GM19239 (cell line): ENCODE measurements around the gene SLC35F5.
"Not testable (repeated sequence)": the region's sequence is repeated elsewhere in the genome, so short reads cannot be mapped to it uniquely, and the experiment has no call there.

ENCODE experiments used
- DNase-seq: peaks from one replicate; pipeline ENCODE4 v3.0.0; 2011; ENCODE audit warnings: low spot score; ENCODE audit not compliant: insufficient read length
- FAIRE-seq: peaks from 2 replicates; lab custom pipeline; 2011; peaks lifted over from hg19 to GRCh38; lab: Jason Lieb, UNC

The SLC35F5 gene

GRCh38 chr2:113700186-113700841, 56.1 kb downstream of the SLC35F5 start:
- peak; percentile 51 for DNase-seq
- FAIRE-seq, result no peak

GRCh38 chr2:113698892-113699447, 57.5 kb downstream of the SLC35F5 start:
- FAIRE-seq (peak; percentile 95), DNase-seq (no peak)

GRCh38 chr2:113698251-113698650, 58.2 kb downstream of the SLC35F5 start:
- FAIRE-seq, DNase-seq: not testable (repeated sequence)

- no peak for FAIRE-seq
Observed at GRCh38 chr2:113697516-113697915, 58.9 kb downstream of the SLC35F5 start.

GRCh38 chr2:113694438-113694837, 62.0 kb downstream of the SLC35F5 start:
- FAIRE-seq (peak; percentile 68), DNase-seq (no peak)

More at GRCh38 chr2:113697516-113697915, 58.9 kb downstream of the SLC35F5 start:
- DNase-seq, result no peak

GRCh38 chr2:113692698-113693428, 63.6 kb downstream of the SLC35F5 start:
- peak; percentile 35 for DNase-seq
- FAIRE-seq, result peak; percentile 99

GRCh38 chr2:113690871-113691270, 65.6 kb downstream of the SLC35F5 start:
- not testable (repeated sequence) for FAIRE-seq, DNase-seq

GRCh38 chr2:113686537-113686936, 69.9 kb downstream of the SLC35F5 start:
- no peak for DNase-seq
- no peak for FAIRE-seq

GRCh38 chr2:113685471-113685870, 71.0 kb downstream of the SLC35F5 start:
- DNase-seq (no peak), FAIRE-seq (no peak)

- FAIRE-seq, result no peak
- DNase-seq, result no peak
Observed at GRCh38 chr2:113679457-113679856, 77.0 kb downstream of the SLC35F5 start.

GRCh38 chr2:113677330-113677729, 79.1 kb downstream of the SLC35F5 start:
- DNase-seq (no peak), FAIRE-seq (no peak)

- no peak for DNase-seq
Observed at GRCh38 chr2:113676623-113677266, 79.7 kb downstream of the SLC35F5 start.

GRCh38 chr2:113675875-113676274, 80.6 kb downstream of the SLC35F5 start:
- no peak for FAIRE-seq
- no peak for DNase-seq

More at GRCh38 chr2:113676623-113677266, 79.7 kb downstream of the SLC35F5 start:
- no peak for FAIRE-seq

GRCh38 chr2:113672326-113672932, 84.0 kb downstream of the SLC35F5 start:
- DNase-seq (no peak), FAIRE-seq (no peak)

GRCh38 chr2:113669013-113669412, 87.4 kb downstream of the SLC35F5 start:
- not testable (repeated sequence) for FAIRE-seq, DNase-seq

GRCh38 chr2:113664761-113665533, 91.5 kb downstream of the SLC35F5 start:
- not testable (repeated sequence) for FAIRE-seq, DNase-seq

GRCh38 chr2:113663285-113664060, 93.0 kb downstream of the SLC35F5 start:
- not testable (repeated sequence) for FAIRE-seq

More at GRCh38 chr2:113663285-113664060, 93.0 kb downstream of the SLC35F5 start:
- DNase-seq, result not testable (repeated sequence)
